Astrocyte (in vitro differentiated cells and primary cell): ENCODE measurements around the gene STARD8.

Source experiments
- CTCF ChIP-seq: IDR thresholded peaks from 2 replicates; pipeline ENCODE4 v1.5.1; 2011; ENCODE audit warnings: low read depth, mild to moderate bottlenecking, inconsistent platforms, low read length, moderate library complexity; ENCODE audit not compliant: insufficient read depth
- EZH2 ChIP-seq: IDR thresholded peaks from 2 replicates; pipeline ENCODE4 v1.6.1; 2012; ENCODE audit warnings: mild to moderate bottlenecking, low read length, inconsistent platforms; ENCODE audit not compliant: insufficient read depth

- TF ChIP-seq CTCF (no peak), EZH2 (no peak)
These were observed 52.7 kb downstream of the STARD8 start for GRCh38 chrX:68699960-68700746.
